Endothelial cell (in vitro differentiated cells): ENCODE results near the gene EFHC2. TPM values are rescaled to one million over a fixed set of nuclear protein-coding genes. Genes with fewer than 3 reads are reported as not detected.

ENCODE experiments used
- DNase-seq: peaks from one replicate; pipeline ENCODE4 v3.0.0; 2021; ENCODE audit warnings: low spot score
- H3K27ac Mint-ChIP-seq: one replicate; pipeline ENCODE4 v1.8.0; 2021; ENCODE audit warnings: mixed read lengths, inconsistent platforms; ENCODE audit not compliant: unreplicated experiment
- H3K27me3 Mint-ChIP-seq: one replicate; pipeline ENCODE4 v1.8.0; 2021; ENCODE audit warnings: mild to moderate bottlenecking, moderate library complexity, mixed read lengths, inconsistent platforms; ENCODE audit not compliant: unreplicated experiment
- H3K36me3 Mint-ChIP-seq: one replicate; pipeline ENCODE4 v1.8.0; 2021; ENCODE audit warnings: mild to moderate bottlenecking, low read depth, mixed read lengths, inconsistent platforms; ENCODE audit not compliant: unreplicated experiment
- H3K4me1 Mint-ChIP-seq: one replicate; pipeline ENCODE4 v1.8.0; 2021; ENCODE audit warnings: mild to moderate bottlenecking, mixed read lengths, inconsistent platforms; ENCODE audit not compliant: unreplicated experiment
- H3K4me3 Mint-ChIP-seq: one replicate; pipeline ENCODE4 v1.8.0; 2021; ENCODE audit warnings: mild to moderate bottlenecking, mixed read lengths, inconsistent platforms; ENCODE audit not compliant: unreplicated experiment
- H3K9me3 Mint-ChIP-seq: one replicate; pipeline ENCODE4 v1.8.0; 2021; ENCODE audit warnings: mixed read lengths, inconsistent platforms; ENCODE audit not compliant: unreplicated experiment
- CTCF ChIP-seq: fragments of 200-600 bp; sonication (generic); IDR thresholded peaks from one replicate; pipeline ENCODE4 v1.5.0; 2021; ENCODE audit warnings: antibody characterized with exemption; ENCODE audit not compliant: unreplicated experiment
- total RNA-seq: library from RNA; stranded (reverse); fragmentation: NEBNext Ultra II Directional; extraction: Animal tissue kit (Norgen Biotek cat#: 25700); gene quantifications from one replicate; pipeline ENCODE4 v1.2.1, GENCODE V29; 2021; ENCODE audit not compliant: unreplicated experiment

EFHC2 gene
- total RNA-seq, 1 donor from 2014 or later: 0.41 TPM

- DNase-seq: no peak
- no peaks in the 10 kb centered on the region for H3K36me3 Mint-ChIP-seq
- no peak overlapping the region for H3K4me3 Mint-ChIP-seq
- peak overlapping the region; percentile 96 for H3K27ac Mint-ChIP-seq
- H3K4me1 Mint-ChIP-seq: peaks cover 8% of the 10 kb centered on the region
- no peak for TF ChIP-seq CTCF
- H3K9me3 Mint-ChIP-seq: no peaks in the 10 kb centered on the region
- peaks cover 2% of the 10 kb centered on the region for H3K27me3 Mint-ChIP-seq
Observed at GRCh38 chrX:44314808-44315207, 28.7 kb downstream of the EFHC2 start.

- peaks cover 2% of the 10 kb centered on the region for H3K27me3 Mint-ChIP-seq
- H3K9me3 Mint-ChIP-seq: no peaks in the 10 kb centered on the region
- DNase-seq: peak; percentile 46
- no peak overlapping the region for H3K4me3 Mint-ChIP-seq
- no peaks in the 10 kb centered on the region for H3K36me3 Mint-ChIP-seq
- peaks cover 8% of the 10 kb centered on the region for H3K4me1 Mint-ChIP-seq
- peak overlapping the region; percentile 96 for H3K27ac Mint-ChIP-seq
- no peak for TF ChIP-seq CTCF
Observed at GRCh38 chrX:44314259-44314734, 29.2 kb downstream of the EFHC2 start.

- H3K36me3 Mint-ChIP-seq: no peaks in the 10 kb centered on the region
- no peak overlapping the region for H3K27ac Mint-ChIP-seq
- H3K27me3 Mint-ChIP-seq: peaks cover 2% of the 10 kb centered on the region
- H3K4me1 Mint-ChIP-seq: peaks cover 8% of the 10 kb centered on the region
- TF ChIP-seq CTCF: no peak
- no peaks in the 10 kb centered on the region for H3K9me3 Mint-ChIP-seq
- H3K4me3 Mint-ChIP-seq: no peak overlapping the region
- DNase-seq: no peak
Observed at GRCh38 chrX:44312421-44312820, 31.1 kb downstream of the EFHC2 start.

- Mint-ChIP-seq H3K9me3 (no peaks in the 10 kb centered on the region), H3K27ac (no peak overlapping the region), H3K27me3 (peaks cover 2% of the 10 kb centered on the region), H3K4me1 (peaks cover 7% of the 10 kb centered on the region), H3K36me3 (no peaks in the 10 kb centered on the region), H3K4me3 (no peak overlapping the region)
- DNase-seq: no peak
- TF ChIP-seq CTCF: no peak
Observed at GRCh38 chrX:44310227-44310626, 33.2 kb downstream of the EFHC2 start.

- no peak for DNase-seq
- Mint-ChIP-seq H3K4me1 (peaks cover 2% of the 10 kb centered on the region), H3K4me3 (no peak overlapping the region), H3K9me3 (no peaks in the 10 kb centered on the region), H3K36me3 (no peaks in the 10 kb centered on the region), H3K27me3 (no peaks in the 10 kb centered on the region), H3K27ac (no peak overlapping the region)
- no peak for TF ChIP-seq CTCF
Observed at GRCh38 chrX:44308869-44309268, 34.6 kb downstream of the EFHC2 start.
